Measurements from ENCODE around the gene GALNT14. TPM values are rescaled to one million over a fixed set of nuclear protein-coding genes. Genes with fewer than 3 reads are reported as not detected.

The GALNT14 gene
- total RNA-seq, 1 donor from 2014 or later: 0.14 TPM

- no peaks in the 10 kb centered on the region for H3K9me3 ChIP-seq (replicated peaks)
- no peak overlapping the region for H3K4me3 ChIP-seq
- H3K27ac ChIP-seq (replicated peaks): no peak overlapping the region
- DNase-seq: no peak
- no peak for TF ChIP-seq CTCF (IDR thresholded peaks at IDR 0.05; ENCODE audit: borderline replicate concordance)
- H3K36me3 ChIP-seq: no peaks in the 10 kb centered on the region
- no peaks in the 10 kb centered on the region for H3K27me3 ChIP-seq (ENCODE audit: low read depth)
- intact Hi-C loops (cut with micrococcal nuclease): no loop called here
- peaks cover 5% of the 10 kb centered on the region for H3K4me1 ChIP-seq
Observed at GRCh38 chr2:30865243-30865642, 273.0 kb downstream of the GALNT14 start.

DNA sequence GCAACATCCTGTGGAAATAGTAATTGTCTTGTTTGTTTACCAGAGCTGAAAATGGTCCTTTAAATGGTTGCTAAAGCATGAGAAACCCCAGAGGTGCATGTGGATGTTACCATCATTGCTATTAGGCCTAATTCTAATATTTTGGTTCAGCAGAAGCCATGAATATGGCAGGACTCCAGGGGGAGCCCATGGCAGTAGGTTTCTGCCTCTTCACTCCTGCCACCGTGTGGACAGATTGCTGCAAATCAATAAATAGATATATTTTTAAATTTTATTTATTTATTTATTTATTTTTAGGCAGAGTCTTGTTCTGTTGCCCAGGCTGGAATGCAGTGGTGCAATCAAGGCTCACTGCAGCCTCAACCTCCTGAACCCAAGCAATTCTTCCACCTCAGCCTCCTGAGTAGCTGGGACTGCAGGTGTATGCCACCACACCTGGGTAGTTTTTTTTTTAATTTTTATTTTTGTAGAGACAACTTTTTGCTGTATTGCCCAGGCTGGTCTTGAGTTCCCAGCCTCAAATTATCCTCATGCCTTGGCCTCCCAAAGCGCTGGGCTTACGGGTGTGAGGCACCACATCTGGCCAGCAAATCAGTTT is 276.1 kb downstream of the GALNT14 start:
- TF ChIP-seq CTCF (IDR thresholded peaks at IDR 0.05; ENCODE audit: borderline replicate concordance): peak; percentile 69

GRCh38 chr2:30860726-30861125 is 277.5 kb downstream of the GALNT14 start:
- intact Hi-C loops (cut with micrococcal nuclease): no loop called here
- TF ChIP-seq CTCF (IDR thresholded peaks at IDR 0.05; ENCODE audit: borderline replicate concordance): no peak
- H3K4me1 ChIP-seq: peaks cover 5% of the 10 kb centered on the region

More for the DNA sequence above, 276.1 kb downstream of the GALNT14 start:
- H3K9me3 ChIP-seq (replicated peaks): no peaks in the 10 kb centered on the region
- H3K36me3 ChIP-seq: no peaks in the 10 kb centered on the region
- H3K4me1 ChIP-seq: peaks cover 5% of the 10 kb centered on the region
- H3K27ac ChIP-seq (replicated peaks): no peak overlapping the region
- no peaks in the 10 kb centered on the region for H3K27me3 ChIP-seq (ENCODE audit: low read depth)
- intact Hi-C loops (cut with micrococcal nuclease): no loop called here
- peak; percentile 29 for DNase-seq
- H3K4me3 ChIP-seq: no peak overlapping the region

More at GRCh38 chr2:30860726-30861125, 277.5 kb downstream of the GALNT14 start:
- Histone ChIP-seq H3K36me3 (no peaks in the 10 kb centered on the region), H3K4me3 (no peak overlapping the region), H3K27me3 (ENCODE audit: low read depth) (no peaks in the 10 kb centered on the region), H3K9me3 (replicated peaks) (peaks cover 7% of the 10 kb centered on the region), H3K27ac (replicated peaks) (no peak overlapping the region)
- DNase-seq: no peak

Other genes starting within 250 kb of the GALNT14 start
- 0.27 TPM for gene CAPN14, start 79.1 kb upstream of the GALNT14 start, total RNA-seq
- 29.7 TPM for gene EHD3, start 95.7 kb upstream of the GALNT14 start, total RNA-seq

Data from left ventricle myocardium inferior (tissue), 1 donor.